ENCODE results near the gene NAA25. TPM values are rescaled to one million over a fixed set of nuclear protein-coding genes. Genes with fewer than 3 reads are reported as not detected.

NAA25 gene
- total and polyA plus RNA-seq, 4 donors, result 3.1 to 17.7 (median 10.8) TPM

DNA sequence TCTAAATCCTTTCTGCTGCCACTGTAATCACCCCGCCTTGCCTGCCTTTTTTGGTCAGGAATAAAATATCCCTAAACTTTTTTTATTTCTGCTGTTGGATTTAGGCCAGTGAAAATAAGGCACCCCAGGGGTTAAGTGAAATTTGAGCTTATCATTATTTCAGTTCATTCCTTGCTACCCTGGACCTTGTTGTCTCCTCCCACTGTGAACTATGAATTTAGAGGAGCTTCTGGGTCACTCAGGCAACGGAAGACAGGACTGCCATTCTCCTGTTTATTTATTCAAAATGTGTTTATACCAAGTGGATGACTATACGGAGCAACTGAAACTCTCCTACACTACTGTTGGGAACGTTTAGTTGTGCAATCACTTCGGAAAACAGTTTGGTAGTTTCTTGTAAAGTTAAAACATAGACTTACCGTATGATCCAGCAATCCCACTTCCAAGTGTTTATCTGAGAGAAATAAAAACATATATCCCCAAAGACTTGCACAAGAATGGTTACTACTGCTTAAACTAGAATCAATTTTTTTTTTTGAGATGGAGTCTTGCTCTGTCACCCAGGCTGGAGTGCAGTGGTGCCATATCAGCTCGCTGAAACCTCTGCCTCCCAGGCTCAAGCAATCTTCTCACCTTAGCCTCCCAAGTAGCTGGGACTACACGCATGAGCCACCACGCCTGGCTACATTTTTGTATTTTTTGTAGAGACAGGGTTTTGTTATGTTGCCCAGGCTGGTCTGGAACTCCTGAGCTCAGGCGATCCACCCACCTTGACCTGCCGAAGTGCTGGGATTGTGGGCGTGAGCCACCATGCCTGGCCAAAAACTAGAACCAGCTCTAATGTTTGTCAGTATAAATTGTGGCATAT is 14.5 kb upstream of the NAA25 start:
- no peak for TF ChIP-seq JUND (IDR thresholded peaks at IDR 0.05)
- TF ChIP-seq EGR1 (IDR thresholded peaks at IDR 0.05; ENCODE audit: low read depth in 2 of 2), result no peak
- no peak for TF ChIP-seq CTCF (IDR thresholded peaks at IDR 0.05; ENCODE audit: low read depth, low read length, missing input control)
- peak; percentile 48 to 54 for TF ChIP-seq HNF4A (conservative IDR thresholded peaks at IDR 0.05)
- no peak for TF ChIP-seq GABPA (IDR thresholded peaks at IDR 0.05 in 1 of 2, conservative IDR thresholded peaks at IDR 0.05 in 1 of 2)
- TF ChIP-seq RXRA (IDR thresholded peaks at IDR 0.05), result peak in 1 of 2 donors; percentile 21
- TF ChIP-seq ATF3 (IDR thresholded peaks at IDR 0.05), result no peak
- peak; percentile 48 for TF ChIP-seq SP1 (IDR thresholded peaks at IDR 0.05)
- DNase-seq (ENCODE audit: low spot score), result no peak
- Histone ChIP-seq H3K36me3 (ENCODE audit: control insufficient read depth in 4 of 4, insufficient read depth in 3 of 4, low read depth in 1 of 4, low read length in 3 of 4) (no peaks in the 10 kb centered on the region), H3K9me3 (ENCODE audit: control insufficient read depth in 4 of 4, low read length in 3 of 4) (no peaks in the 10 kb centered on the region), H3K9ac (ENCODE audit: low read depth in 1 of 2, low read length in 2 of 2) (no peak overlapping the region), H3K27ac (ENCODE audit: low read depth in 1 of 2, low read length in 2 of 2) (peak overlapping the region; percentile 29 to 39), H3K4me1 (ENCODE audit: control insufficient read depth in 4 of 4, insufficient read depth in 4 of 4, low read length in 3 of 4) (peaks cover 7 to 19% (median 10%) of the 10 kb centered on the region in 4 donors), H3K4me3 (ENCODE audit: low read depth in 1 of 3, low read length in 3 of 3) (no peak overlapping the region), H3K27me3 (ENCODE audit: control insufficient read depth in 4 of 4, insufficient read depth in 4 of 4, low read length in 3 of 4) (no peaks in the 10 kb centered on the region)
- 57% methylated on average over 12 of the region's 12 CpGs for WGBS

- Histone ChIP-seq H3K27ac (ENCODE audit: low read depth in 1 of 2, low read length in 2 of 2) (no peak overlapping the region), H3K9ac (ENCODE audit: low read depth in 1 of 2, low read length in 2 of 2) (no peak overlapping the region), H3K36me3 (ENCODE audit: control insufficient read depth in 4 of 4, insufficient read depth in 3 of 4, low read depth in 1 of 4, low read length in 3 of 4) (no peaks in the 10 kb centered on the region), H3K4me3 (ENCODE audit: low read depth in 1 of 3, low read length in 3 of 3) (no peak overlapping the region), H3K9me3 (ENCODE audit: control insufficient read depth in 4 of 4, low read length in 3 of 4) (no peaks in the 10 kb centered on the region), H3K4me1 (ENCODE audit: control insufficient read depth in 4 of 4, insufficient read depth in 4 of 4, low read length in 3 of 4) (peaks cover 7 to 16% (median 9%) of the 10 kb centered on the region in 4 donors), H3K27me3 (ENCODE audit: control insufficient read depth in 4 of 4, insufficient read depth in 4 of 4, low read length in 3 of 4) (no peaks in the 10 kb centered on the region)
- DNase-seq (ENCODE audit: low spot score), result no peak
- 81% methylated on average over 11 of the region's 11 CpGs for WGBS
- no peak for TF ChIP-seq EGR1 (IDR thresholded peaks at IDR 0.05; ENCODE audit: low read depth in 2 of 2)
- TF ChIP-seq MAX (IDR thresholded peaks at IDR 0.05), result no peak
- TF ChIP-seq, protein P1, sequence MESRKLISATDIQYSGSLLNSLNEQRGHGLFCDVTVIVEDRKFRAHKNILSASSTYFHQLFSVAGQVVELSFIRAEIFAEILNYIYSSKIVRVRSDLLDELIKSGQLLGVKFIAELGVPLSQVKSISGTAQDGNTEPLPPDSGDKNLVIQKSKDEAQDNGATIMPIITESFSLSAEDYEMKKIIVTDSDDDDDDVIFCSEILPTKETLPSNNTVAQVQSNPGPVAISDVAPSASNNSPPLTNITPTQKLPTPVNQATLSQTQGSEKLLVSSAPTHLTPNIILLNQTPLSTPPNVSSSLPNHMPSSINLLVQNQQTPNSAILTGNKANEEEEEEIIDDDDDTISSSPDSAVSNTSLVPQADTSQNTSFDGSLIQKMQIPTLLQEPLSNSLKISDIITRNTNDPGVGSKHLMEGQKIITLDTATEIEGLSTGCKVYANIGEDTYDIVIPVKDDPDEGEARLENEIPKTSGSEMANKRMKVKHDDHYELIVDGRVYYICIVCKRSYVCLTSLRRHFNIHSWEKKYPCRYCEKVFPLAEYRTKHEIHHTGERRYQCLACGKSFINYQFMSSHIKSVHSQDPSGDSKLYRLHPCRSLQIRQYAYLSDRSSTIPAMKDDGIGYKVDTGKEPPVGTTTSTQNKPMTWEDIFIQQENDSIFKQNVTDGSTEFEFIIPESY (IDR thresholded peaks at IDR 0.05), result no peak
- no peak for TF ChIP-seq SP1 (IDR thresholded peaks at IDR 0.05)
- TF ChIP-seq YY1 (IDR thresholded peaks at IDR 0.05), result no peak
- no peak for TF ChIP-seq NR2F2 (IDR thresholded peaks at IDR 0.05)
- TF ChIP-seq GABPA (IDR thresholded peaks at IDR 0.05 in 1 of 2, conservative IDR thresholded peaks at IDR 0.05 in 1 of 2), result no peak
- TF ChIP-seq HNF4A (conservative IDR thresholded peaks at IDR 0.05), result no peak
- TF ChIP-seq FOXA2 (IDR thresholded peaks at IDR 0.05), result no peak
- TF ChIP-seq REST (IDR thresholded peaks at IDR 0.05), result no peak
- TF ChIP-seq FOXA1 (IDR thresholded peaks at IDR 0.05), result no peak
- no peak for TF ChIP-seq TAF1 (conservative IDR thresholded peaks at IDR 0.05)
- no peak for TF ChIP-seq HNF4G (IDR thresholded peaks at IDR 0.05)
- no peak for TF ChIP-seq ATF3 (IDR thresholded peaks at IDR 0.05)
- TF ChIP-seq CTCF (IDR thresholded peaks at IDR 0.05; ENCODE audit: low read depth, low read length, missing input control), result no peak
- no peak for TF ChIP-seq RAD21 (IDR thresholded peaks at IDR 0.05)
- no peak for TF ChIP-seq JUND (IDR thresholded peaks at IDR 0.05)
- no peak for TF ChIP-seq RXRA (IDR thresholded peaks at IDR 0.05)
These were observed 13.4 kb upstream of the NAA25 start for GRCh38 chr12:112121780-112122565.

All from liver (tissue), 9 donors.